ENCODE data around the gene PIEZO2.

PIEZO2 gene

GRCh38 chr18:10690366-10690765, 459.0 kb downstream of the PIEZO2 start:
- FAIRE-seq (no peak), DNase-seq (ENCODE audit: insufficient read length) (no peak)
- no peak for TF ChIP-seq TAF1 (IDR thresholded peaks at IDR 0.05; ENCODE audit: borderline replicate concordance, low read depth, low read length)
- no peak for TF ChIP-seq POLR2AphosphoS5 (IDR thresholded peaks at IDR 0.05; ENCODE audit: low read depth, low read length)
- no peak for TF ChIP-seq POLR2A (IDR thresholded peaks at IDR 0.05; ENCODE audit: low read depth, low read length)

DNA sequence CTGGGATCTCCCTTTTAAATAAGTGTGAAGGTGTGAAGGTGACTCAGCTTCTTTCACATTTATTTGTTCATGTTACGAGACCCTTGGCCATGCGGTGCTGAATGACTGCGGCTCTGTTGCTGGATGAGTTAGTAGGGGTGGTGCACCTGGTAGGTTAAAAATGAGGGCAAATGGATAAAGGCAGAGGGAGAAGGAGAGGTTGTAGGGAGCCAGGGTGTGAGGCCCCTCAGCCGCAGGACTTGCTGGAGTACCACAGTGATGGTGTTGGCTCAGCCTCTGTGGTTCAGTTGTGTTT, 459.4 kb downstream of the PIEZO2 start:
- TF ChIP-seq POLR2A (IDR thresholded peaks at IDR 0.05; ENCODE audit: low read depth, low read length) = no peak
- no peak for TF ChIP-seq TAF1 (IDR thresholded peaks at IDR 0.05; ENCODE audit: borderline replicate concordance, low read depth, low read length)
- no peak for TF ChIP-seq POLR2AphosphoS5 (IDR thresholded peaks at IDR 0.05; ENCODE audit: low read depth, low read length)
- FAIRE-seq = no peak

GRCh38 chr18:10689236-10690034, 459.9 kb downstream of the PIEZO2 start:
- no peak for FAIRE-seq
- no peak for DNase-seq (ENCODE audit: insufficient read length)
- TF ChIP-seq TAF1 (IDR thresholded peaks at IDR 0.05; ENCODE audit: borderline replicate concordance, low read depth, low read length) (no peak), POLR2AphosphoS5 (IDR thresholded peaks at IDR 0.05; ENCODE audit: low read depth, low read length) (no peak), POLR2A (IDR thresholded peaks at IDR 0.05; ENCODE audit: low read depth, low read length) (no peak)

More for the DNA sequence above, 459.4 kb downstream of the PIEZO2 start:
- no peak for DNase-seq (ENCODE audit: insufficient read length)

DNA sequence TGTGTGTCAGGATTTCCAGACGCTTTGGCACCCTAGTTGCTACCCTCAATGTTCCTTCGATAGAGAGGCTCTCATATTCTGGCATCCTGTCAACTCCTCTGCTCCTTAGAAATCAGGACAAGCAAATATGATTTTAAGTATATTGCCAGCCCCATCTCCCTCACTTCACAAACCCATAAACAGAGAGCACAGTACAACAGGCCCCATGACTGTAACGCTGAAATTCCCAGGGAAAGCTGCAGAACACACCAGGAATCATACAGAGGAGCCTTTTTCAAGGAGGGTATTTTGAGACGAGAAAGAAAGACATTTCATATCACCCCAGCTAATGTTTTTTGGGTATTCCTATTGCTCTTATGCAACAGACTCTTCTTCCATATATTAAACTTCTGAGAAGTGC, 460.6 kb downstream of the PIEZO2 start:
- FAIRE-seq = no peak
- no peak for TF ChIP-seq POLR2AphosphoS5 (IDR thresholded peaks at IDR 0.05; ENCODE audit: low read depth, low read length)
- no peak for DNase-seq (ENCODE audit: insufficient read length)

- no peak for DNase-seq (ENCODE audit: insufficient read length)
- TF ChIP-seq POLR2AphosphoS5 (IDR thresholded peaks at IDR 0.05; ENCODE audit: low read depth, low read length) (no peak), TAF1 (IDR thresholded peaks at IDR 0.05; ENCODE audit: borderline replicate concordance, low read depth, low read length) (no peak), POLR2A (IDR thresholded peaks at IDR 0.05; ENCODE audit: low read depth, low read length) (no peak)
- FAIRE-seq = peak; percentile 50
Observed at GRCh38 chr18:10687161-10687925, 462.0 kb downstream of the PIEZO2 start.

DNA sequence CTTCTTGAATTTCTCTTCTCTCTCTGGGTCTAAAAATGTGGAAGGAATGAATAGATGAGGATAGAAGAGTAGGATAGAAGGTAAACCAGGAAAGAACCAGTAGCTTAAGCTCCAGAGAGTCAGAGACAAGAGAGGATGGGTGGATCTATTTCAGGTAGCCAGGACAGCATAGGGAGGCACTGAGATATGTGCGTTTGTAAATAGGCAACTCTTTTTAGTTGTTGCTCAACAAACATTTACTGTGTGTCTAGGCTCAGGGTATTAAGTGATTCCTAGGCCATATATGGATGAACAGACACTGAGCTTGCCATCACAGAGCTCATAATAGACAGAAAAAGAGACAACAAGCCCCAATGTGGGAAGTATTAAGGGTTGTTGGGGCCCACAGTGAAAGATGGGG, 463.1 kb downstream of the PIEZO2 start:
- TF ChIP-seq POLR2A (IDR thresholded peaks at IDR 0.05; ENCODE audit: low read depth, low read length) (no peak), TAF1 (IDR thresholded peaks at IDR 0.05; ENCODE audit: borderline replicate concordance, low read depth, low read length) (no peak), POLR2AphosphoS5 (IDR thresholded peaks at IDR 0.05; ENCODE audit: low read depth, low read length) (no peak)
- no peak for FAIRE-seq
- no peak for DNase-seq (ENCODE audit: insufficient read length)

- TF ChIP-seq POLR2AphosphoS5 (IDR thresholded peaks at IDR 0.05; ENCODE audit: low read depth, low read length) (no peak), POLR2A (IDR thresholded peaks at IDR 0.05; ENCODE audit: low read depth, low read length) (no peak), TAF1 (IDR thresholded peaks at IDR 0.05; ENCODE audit: borderline replicate concordance, low read depth, low read length) (no peak)
- DNase-seq (ENCODE audit: insufficient read length) = no peak
- peak; percentile 85 for FAIRE-seq
Observed at GRCh38 chr18:10685484-10685883, 463.9 kb downstream of the PIEZO2 start.

GRCh38 chr18:10682368-10682714, 467.0 kb downstream of the PIEZO2 start:
- TF ChIP-seq POLR2AphosphoS5 (IDR thresholded peaks at IDR 0.05; ENCODE audit: low read depth, low read length) (no peak), POLR2A (IDR thresholded peaks at IDR 0.05; ENCODE audit: low read depth, low read length) (no peak), TAF1 (IDR thresholded peaks at IDR 0.05; ENCODE audit: borderline replicate concordance, low read depth, low read length) (no peak)
- FAIRE-seq = no peak
- DNase-seq (ENCODE audit: insufficient read length) = no peak

DNA sequence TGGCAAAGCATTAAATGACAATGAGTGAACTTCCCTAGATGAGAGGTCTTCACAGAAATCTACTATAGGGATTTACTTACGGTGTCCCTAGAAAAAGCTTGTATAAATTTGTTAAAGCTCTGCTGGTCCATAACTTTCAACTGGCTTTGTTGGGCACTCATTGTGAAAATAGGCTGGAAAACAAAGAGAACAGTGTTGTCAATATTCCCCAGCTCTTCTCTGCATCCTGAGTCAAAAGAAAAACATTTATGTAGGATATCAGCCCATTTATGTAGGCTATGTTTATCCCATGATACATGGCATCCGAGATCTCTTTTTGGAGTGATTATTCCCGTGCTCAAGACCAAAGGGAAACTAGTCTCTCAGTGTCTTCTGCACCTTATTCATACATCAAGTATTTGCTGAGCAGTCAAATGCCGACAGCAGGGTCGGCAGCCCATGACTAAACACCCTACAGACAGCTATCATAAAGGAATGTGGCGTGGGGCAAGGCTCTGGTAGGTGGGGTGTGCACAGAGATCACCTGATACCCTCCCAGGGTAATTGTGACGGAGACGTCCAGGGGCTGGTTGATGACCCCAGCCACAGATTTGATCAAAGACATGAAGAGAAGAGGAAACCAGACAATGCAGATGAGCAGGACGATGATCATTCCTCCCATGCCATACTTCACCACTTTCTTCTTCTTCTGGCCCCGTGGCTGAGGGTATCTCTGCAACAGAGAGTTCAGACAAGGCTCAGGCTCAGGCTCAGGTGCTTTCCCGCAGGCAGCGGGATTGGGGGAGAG, 467.6 kb downstream of the PIEZO2 start:
- DNase-seq (ENCODE audit: insufficient read length) = no peak
- TF ChIP-seq TAF1 (IDR thresholded peaks at IDR 0.05; ENCODE audit: borderline replicate concordance, low read depth, low read length) (no peak), POLR2A (IDR thresholded peaks at IDR 0.05; ENCODE audit: low read depth, low read length) (no peak), POLR2AphosphoS5 (IDR thresholded peaks at IDR 0.05; ENCODE audit: low read depth, low read length) (no peak)
- FAIRE-seq = no peak

DNA sequence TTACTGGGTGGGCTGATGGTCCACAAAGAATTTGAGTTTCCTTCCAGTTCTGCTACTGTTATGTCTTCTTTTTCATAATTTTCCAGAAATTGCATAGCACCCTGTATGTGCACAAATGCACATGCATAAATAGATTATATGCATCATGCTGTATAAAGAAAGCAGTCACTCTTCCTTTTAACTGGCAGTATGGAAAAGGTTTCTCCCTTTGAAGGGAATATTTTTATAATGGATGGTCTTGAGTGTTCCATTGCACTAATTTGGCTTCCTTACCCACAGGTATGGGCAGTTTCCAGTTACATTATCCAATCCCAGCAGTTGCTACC, 469.1 kb downstream of the PIEZO2 start:
- TF ChIP-seq TAF1 (IDR thresholded peaks at IDR 0.05; ENCODE audit: borderline replicate concordance, low read depth, low read length) (no peak), POLR2A (IDR thresholded peaks at IDR 0.05; ENCODE audit: low read depth, low read length) (no peak), POLR2AphosphoS5 (IDR thresholded peaks at IDR 0.05; ENCODE audit: low read depth, low read length) (no peak)
- DNase-seq (ENCODE audit: insufficient read length) (no peak), FAIRE-seq (no peak)

DNA sequence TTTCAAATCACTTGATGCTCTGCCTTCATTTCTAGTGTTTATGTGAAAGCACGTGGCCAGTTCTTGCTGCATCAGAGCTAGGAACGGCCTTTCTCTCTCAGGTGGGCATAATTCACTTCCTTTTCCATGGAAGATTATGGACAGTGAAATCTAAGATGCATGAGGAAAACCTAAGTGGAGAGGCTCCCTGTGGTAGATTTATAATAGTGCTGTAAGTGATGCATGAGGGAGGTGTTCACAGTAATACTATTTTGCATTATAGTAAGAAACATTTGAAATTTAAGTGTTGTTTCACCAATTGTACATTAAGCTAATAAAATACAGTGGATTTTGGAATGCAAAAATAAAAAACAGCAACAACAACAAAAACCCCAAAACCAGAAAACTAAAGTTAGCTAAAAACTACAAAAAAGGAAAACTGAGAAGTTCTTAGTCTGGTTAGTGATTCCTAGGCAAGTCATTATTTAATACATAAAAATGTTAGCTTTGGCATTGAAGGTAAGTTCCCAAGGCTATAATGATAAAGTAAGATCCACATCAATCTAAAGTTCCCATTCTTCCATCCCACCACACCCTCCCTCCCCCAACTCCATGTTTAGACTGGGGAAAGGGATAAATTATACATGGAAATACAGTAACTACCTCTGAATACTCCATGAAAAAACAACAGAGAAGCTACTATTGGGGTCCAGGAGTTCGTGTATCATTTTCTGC, 469.7 kb downstream of the PIEZO2 start:
- DNase-seq (ENCODE audit: insufficient read length) = no peak
- TF ChIP-seq POLR2AphosphoS5 (IDR thresholded peaks at IDR 0.05; ENCODE audit: low read depth, low read length) = no peak
- TF ChIP-seq TAF1 (IDR thresholded peaks at IDR 0.05; ENCODE audit: borderline replicate concordance, low read depth, low read length) = no peak
- TF ChIP-seq POLR2A (IDR thresholded peaks at IDR 0.05; ENCODE audit: low read depth, low read length) = no peak
- FAIRE-seq = no peak

Data from GM12892 (cell line).